ENCODE data around the gene SCAANT1.

Gene SCAANT1

DNA sequence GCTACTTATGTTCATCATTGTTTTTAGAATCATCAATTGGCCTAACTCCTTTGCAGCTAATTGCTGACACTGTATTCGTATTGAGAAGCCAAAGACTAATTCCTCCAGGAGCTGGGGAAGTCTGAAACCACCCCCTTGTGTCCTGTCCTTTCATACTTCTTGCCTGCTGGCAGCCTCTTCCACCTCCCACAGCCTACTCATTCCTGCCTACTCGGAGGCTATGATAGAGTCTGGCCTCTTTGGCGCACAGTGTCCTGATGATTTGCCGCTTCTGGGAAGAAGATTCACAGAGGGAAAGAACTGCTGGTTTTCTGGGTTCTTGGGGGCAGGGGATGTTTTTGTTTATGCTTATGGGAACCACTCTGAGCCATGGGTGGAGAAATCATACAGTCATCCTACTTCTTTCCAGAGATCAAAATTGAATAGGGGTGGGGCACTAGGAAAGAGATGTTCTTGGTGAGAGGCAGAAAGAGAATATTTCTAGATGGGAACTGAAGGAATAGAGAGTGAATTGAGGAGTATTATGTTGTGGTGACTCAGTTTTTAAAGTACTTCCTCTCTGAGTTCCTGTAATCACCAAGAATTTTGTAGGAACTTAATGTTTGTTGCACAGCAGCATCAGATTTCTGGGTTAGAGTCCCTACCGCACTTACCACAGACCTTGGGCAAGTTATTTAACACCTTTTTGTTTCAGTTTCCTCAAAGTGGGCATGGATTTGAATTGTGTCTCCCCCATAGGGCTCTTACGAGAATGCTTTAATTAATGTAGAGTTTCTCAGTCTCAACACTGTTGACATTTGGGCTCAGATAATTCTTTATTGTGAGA is 22.1 kb upstream of the SCAANT1 start:
- DNase-seq (ENCODE audit: low read depth, low spot score), result no peak

DNA sequence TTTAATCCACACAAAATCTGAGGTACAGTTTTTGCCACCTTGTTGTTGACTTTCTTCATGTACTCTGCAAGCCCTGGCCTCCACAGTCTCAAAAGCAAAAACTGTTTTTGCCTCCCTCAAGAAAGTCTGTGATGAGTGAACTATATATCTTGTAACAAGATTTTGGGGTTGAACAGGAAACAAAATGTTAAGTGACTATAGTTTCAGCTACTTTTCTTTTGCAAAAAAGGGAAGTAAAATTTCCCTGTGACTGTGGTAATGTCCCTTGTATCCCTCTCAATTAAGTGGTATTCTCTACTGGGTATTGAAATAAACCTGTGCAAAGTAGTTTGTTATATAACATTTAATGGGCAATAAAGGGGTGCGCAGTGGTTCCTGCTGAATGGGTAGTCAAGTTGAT is 21.3 kb upstream of the SCAANT1 start:
- DNase-seq (ENCODE audit: low read depth, low spot score), result no peak

DNA sequence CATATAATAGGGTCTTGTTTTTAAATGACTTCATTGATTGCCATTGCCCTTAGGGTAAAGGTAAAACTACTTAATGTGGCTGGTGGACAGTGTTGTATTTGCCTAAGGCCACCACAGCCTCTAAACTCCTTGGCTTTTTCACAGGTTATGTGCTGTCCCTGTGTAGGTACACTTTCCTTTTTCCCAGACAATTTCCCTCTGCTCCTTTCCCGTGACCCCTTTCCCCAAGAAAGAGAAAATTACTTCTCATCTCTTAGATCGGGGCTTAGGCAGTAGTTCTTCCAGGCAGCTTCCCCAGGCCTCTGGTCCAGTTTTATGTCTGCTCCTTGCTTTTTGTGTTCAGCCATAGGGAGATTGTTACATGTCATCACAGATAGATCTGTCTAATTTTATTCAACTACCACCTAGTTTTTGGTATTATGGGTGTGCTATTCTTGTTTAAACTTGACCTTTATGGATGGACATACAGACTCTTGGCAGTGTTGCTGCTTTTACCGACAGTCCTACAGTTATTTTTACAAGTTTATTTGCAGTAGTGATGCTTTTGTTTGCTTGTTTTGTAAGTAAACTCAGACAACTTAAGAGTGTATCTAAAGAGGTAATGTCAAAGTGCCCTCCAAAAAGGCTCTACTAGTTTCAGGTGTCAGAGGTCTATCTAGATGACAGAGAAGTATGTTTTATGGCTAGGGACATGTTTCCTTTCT is 20.5 kb upstream of the SCAANT1 start:
- no peak for DNase-seq (ENCODE audit: low read depth, low spot score)

DNA sequence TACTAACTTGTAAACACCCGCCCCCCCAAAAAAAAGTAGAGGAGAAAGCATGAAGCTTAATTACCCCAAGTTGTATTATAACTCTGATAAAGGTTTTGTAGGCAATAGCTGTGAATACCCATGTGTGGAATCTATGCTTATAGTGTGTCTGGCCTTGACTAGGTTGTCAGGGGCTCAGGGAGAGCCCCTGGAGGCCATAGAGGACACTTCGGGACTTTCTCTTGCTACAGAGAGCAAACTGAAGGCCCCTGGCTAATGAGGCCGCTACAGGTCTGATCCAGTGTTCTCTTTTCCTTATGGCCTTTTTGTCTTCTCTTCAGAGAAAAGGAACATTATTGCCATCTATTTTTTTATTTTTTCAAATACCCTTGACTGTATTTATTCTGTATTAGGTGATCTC is 19.1 kb upstream of the SCAANT1 start:
- no peak for DNase-seq (ENCODE audit: low read depth, low spot score)

DNA sequence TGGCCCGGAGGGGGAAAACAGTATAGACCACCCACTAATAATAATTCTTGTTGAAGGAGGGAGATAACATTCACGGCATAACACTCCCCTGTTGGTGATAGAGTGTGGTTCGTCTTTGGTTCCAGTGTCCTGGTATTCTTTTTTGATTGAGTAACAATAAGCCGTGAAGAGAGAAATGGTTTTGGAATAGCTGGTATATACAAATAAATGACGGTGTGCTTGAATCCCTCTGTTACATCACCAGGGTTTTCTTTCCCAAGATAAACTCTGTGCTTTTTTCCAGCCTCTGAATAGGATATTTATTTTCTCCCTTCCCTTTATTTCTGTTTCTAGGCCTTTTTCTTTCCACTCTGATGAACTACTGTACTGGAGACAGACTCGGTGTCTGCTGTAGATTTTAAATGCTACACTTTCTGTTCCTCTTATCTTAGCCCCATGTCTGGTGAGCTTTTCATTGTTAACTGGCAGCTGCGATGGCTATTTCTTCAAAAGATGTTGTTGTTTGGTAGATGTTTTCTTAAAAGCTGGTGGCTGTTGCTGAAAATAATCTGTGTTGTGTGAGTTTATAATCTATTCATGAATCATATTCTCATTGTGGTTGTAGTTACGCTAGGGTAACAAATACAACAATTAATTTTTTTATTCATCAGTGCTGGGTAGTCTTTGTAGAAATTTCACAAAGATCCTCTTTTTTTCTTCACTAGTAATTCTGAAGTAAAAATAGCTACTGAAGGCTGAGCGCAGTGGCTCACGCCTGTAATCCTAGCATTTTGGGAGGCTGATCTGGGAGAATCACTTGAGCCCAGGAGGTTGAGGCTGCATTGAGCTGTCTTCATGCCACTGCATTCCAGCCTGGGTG is 15.5 kb upstream of the SCAANT1 start:
- no peak for DNase-seq (ENCODE audit: low read depth, low spot score)

DNA sequence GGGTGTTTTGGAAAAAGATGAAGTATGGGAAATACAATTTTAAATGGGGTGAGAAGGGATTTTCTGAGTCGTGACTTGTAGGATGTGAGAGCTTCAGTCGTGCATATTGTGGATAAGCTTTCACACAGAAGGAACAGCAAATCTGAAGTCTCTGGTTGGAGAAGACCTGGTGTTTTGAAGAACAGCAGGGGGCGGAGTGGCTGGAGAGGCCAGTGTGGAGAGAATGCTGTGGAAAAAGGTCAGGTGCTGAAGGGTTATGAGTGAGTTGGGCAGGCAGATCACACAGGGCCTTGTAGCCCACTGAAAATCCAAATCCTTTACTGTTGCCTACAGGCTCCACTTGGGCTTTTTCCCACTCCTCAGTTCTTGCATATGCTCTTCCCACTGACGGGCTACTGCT is 14.1 kb upstream of the SCAANT1 start:
- DNase-seq (ENCODE audit: low read depth, low spot score), result no peak

DNA sequence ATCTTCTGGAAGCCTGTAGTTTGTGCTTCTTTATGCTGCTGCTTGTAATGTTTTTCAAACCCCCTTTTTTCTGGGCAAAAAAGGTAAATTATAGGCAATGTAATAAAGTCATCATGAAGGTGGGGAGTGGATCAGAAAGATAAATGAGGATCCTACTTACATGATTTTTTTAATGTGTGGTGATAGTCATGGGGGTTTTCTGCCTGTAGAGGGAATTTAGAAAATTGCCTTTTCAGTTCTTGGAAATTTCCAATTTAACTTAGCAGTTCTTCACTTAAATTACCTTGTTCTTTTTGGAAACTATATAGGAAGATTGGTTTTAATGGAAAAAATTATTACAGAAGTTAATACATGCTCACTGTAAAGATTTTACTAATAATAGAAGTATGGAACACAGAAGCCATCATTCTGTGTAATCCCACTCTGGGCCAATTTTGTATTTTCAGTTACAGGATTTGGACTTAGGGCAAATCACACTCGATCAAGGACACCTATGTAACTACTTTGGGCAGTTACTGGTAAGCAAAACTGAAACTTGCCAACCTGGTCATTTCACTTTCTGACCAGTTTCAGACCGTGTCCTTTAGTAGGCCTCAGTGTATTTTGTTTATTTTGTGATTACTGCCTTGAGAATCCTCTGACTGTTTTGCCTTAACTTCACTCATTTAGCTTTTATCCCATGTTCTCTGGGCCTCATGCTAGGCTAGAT is 10.5 kb upstream of the SCAANT1 start:
- DNase-seq (ENCODE audit: low read depth, low spot score), result no peak

DNA sequence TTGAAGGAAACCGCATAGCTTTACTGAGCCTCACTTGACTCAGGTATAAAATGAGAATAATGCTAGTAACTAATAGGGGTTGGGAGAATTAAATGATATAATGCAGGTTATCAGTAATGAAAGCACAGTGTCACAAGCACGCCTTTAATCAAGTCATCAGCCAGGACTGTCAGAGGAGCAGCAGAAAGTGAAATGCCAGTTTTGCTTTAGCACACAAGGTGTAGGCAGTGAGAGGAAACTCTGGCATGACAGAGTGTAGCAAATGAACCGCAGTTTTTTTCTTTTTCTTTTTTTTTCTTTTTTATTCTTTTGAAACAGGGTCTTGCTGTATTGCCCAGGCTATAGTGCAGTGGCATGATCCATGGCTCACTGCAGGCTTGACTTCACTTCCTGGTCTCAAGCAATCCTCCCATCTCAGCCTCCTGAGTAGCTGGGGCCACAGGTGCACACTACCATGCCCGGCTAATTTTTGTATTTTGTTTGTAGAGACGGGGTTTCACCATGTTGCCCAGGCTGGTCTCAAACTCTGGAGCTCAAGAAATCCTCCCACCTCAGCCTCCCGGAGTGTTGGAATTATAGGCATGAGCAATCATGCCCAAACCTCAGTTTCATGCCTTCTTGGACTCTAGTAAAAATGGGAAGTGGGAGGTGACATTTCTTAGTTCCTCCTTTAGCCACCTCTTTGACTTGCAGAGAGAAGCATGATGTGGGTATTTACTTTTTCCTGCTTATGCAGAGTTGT is 9.7 kb upstream of the SCAANT1 start:
- DNase-seq (ENCODE audit: low read depth, low spot score), result no peak

DNA sequence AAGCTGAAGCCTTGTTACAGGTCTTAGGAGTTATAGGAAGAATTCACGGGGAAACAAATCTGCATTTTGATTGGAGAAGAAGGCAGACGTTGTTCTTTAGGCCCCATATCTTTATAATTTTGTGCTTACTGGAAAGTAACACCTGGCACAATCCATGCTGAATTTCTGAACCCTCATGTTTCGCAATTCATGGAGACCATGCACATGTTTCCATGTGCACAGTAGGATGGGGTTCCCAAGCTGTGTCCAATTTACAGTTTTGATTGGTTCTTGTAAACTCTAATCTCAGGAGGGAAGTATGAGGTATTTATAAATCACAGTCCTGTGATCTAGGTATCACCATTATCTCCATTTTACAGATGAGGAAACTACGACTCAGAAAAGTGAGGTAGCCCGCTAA is 7.8 kb upstream of the SCAANT1 start:
- no peak for DNase-seq (ENCODE audit: low read depth, low spot score)

DNA sequence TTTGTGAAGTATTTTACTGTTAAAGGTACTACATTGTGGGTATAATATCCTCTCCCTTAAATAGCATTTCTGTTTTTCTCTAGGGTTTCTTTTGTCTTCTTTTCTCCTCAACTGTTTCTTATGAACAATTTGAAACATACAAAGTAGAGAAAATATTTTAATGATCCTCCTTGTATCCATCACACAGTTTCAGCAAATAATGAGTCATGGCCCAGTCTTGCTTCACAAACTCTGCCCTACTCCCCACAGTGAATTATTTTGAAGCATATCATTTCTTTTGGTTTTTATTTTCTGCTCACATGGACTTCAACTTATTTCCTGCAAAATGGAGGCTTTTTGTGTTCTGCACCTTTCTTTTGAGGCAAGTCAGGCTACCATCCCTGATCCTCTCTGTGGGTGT is 6.1 kb upstream of the SCAANT1 start:
- DNase-seq (ENCODE audit: low read depth, low spot score), result no peak

DNA sequence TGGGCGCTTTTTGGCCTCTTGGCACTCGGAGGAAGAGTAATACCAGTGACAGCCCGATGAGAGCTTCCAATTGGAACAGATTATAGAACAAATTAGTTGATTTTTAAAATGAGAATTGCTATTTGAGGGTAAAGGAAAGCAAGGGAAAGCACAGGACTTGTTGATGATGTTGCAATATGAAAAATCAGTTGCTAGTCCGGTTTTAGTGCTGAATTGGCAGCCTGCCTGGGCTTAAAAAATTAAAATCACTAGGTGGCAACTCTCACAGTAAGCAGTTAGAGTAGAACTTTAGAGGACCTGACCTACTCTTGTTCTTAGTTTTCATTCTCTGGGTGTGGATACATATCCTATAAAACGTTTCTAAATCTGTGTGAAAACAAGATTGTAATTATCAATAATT is 2.1 kb upstream of the SCAANT1 start:
- no peak for DNase-seq (ENCODE audit: low read depth, low spot score)

DNA sequence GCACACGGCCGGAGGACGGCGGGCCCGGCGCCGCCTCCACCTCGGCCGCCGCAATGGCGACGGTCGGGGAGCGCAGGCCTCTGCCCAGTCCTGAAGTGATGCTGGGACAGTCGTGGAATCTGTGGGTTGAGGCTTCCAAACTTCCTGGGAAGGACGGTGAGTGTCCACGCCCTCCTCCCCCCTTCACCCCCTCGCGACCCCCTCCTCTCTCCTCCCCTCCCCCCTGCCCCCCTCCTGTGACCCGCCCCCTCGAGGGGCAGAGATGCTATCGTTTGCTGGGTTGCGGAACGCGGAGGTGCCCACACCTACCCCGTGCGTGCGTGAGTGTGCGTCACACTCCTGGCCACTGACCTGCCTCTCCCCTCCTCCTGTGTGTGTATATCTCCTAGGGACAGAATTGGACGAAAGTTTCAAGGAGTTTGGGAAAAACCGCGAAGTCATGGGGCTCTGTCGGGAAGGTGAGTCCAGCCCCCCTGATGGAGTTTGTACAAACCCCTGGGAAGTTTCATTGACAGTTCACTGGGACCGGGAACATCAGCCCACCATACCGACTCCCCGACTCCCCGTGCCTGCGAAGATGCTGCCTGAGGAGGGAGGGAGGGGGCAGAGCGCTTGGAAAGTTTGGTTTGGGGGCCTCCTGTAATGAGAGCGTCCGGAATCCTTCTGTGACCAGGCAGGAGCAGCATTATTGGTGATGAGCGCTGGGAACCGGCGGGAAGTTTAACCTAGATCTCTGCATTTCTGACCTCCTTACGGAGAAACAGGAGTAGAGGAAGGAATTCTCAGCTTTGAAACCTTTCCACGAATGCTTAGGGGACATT is 795 bp upstream of the SCAANT1 start:
- no peak for DNase-seq (ENCODE audit: low read depth, low spot score)

DNA sequence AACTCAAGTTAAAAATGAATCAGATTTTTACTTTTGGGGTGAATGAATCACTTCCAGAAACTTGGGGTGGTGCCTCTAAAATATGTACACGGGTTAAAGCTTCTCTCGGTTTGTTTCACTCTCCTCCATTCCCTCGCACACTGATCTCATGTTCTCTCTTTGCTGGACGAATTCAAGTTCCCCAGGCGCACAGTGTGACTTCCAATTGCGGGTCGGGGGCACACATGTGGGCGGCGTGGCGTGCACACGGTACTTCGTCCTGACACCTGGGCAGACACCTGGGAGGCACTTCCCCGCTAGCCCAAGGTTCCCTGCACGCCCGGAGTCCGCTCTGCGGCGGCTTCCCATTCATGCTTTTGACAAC is 692 bp downstream of the SCAANT1 start:
- no peak for DNase-seq (ENCODE audit: low read depth, low spot score)

DNA sequence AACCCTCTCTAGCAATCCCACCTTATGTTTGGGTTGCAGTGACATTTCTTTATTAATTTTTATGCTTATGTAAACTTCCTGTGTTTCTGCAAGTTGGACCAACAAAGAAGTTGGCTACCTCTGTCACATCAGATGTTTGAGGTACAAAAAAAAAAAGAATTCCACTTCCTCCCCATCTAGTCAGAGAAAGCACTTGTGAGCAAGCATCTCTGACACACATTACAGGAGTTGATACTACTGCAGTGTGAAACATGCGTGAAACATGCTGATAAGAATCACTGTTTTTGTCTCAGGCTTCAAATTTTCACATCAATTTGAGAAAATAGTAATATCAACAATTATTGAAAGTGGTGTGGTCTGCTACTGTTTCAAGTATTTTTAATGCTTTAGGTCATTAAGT is 1.3 kb downstream of the SCAANT1 start:
- DNase-seq (ENCODE audit: low read depth, low spot score), result no peak

DNA sequence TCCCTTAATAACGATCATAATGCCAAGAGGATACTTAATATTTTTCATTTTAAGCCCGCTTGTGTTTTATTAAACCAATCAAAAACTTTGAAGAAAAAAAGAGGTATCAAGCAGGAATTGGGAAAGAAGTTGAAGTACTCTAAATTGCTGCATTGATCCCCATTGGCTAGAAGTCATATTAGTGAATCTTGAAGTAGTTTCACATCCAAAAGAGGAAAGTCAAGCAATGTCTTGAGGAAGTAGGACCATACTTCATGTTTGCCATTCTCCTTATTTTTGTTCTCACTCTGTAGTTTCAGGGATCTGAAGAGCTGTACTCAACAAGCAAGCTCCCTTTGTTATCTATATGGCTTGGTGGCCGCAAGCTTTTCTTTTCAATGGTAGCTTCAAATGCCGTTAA is 2.2 kb downstream of the SCAANT1 start:
- DNase-seq (ENCODE audit: low read depth, low spot score), result no peak

DNA sequence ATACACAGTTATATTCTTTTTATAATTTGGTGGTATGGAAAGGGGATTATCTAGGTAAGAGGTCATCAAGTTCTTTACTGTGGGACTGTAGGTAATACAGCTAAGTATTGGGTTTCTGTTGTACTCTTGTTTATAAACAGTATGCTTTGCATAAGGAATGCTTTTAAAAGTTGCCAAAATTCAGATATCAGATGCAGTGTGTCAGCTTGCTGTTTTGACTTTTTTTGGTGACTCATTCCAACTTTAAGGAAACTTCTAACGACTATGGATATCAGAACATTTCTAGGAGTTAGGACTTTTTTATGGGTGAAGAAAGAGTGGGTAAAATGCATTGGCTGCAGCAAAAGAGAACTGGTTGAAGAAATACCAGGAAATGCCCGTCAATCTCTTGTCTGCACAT is 2.8 kb downstream of the SCAANT1 start:
- DNase-seq (ENCODE audit: low read depth, low spot score), result no peak

DNA sequence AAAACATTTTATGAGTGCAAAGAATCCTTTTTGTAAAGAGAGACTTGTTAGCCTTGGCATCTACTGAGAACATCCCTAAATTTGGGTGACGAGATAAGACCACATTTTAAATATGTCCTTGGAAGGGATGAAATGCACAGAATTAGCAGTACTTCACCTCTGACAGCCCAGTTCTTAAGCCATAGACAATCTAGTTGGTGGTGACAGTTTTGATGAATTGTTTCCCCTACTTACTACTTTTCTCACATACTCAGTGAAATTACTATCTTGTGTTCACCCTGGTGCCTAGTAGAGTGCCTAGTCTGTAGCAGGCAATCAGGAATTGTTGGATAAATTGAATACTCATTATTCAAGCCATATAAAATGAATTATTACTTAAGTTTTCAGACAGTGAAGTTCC is 3.4 kb downstream of the SCAANT1 start:
- no peak for DNase-seq (ENCODE audit: low read depth, low spot score)

DNA sequence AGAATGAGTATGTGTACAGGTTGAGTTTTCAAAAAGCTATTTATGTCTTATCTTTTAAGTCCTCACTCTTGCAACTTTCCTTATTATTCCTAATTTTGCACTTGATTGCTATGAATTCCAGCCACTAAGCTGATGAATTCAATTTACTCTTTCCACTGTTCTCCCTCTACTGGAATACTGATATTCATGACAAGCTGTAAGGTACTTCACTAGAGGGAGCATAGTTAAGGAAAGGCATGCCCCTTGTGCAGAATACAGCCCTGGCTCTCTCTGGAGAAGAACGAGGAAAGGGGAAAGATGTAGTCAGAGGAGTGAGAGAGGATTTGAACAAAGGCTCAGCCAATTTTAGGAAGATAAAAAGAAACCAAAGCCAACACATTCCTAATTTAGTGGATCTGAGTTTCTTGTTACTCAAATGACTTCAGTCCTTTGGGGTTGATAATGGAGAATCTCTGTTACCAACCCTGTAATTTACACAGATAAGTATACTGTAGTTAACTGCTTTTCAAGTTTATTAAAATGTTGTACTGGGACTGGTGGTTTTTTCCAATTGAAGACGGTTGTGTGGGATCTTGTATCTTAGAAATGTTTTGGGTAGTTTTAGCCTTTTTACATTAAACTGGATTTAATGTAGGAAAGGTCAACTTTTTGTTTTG is 4.0 kb downstream of the SCAANT1 start:
- DNase-seq (ENCODE audit: low read depth, low spot score), result no peak

DNA sequence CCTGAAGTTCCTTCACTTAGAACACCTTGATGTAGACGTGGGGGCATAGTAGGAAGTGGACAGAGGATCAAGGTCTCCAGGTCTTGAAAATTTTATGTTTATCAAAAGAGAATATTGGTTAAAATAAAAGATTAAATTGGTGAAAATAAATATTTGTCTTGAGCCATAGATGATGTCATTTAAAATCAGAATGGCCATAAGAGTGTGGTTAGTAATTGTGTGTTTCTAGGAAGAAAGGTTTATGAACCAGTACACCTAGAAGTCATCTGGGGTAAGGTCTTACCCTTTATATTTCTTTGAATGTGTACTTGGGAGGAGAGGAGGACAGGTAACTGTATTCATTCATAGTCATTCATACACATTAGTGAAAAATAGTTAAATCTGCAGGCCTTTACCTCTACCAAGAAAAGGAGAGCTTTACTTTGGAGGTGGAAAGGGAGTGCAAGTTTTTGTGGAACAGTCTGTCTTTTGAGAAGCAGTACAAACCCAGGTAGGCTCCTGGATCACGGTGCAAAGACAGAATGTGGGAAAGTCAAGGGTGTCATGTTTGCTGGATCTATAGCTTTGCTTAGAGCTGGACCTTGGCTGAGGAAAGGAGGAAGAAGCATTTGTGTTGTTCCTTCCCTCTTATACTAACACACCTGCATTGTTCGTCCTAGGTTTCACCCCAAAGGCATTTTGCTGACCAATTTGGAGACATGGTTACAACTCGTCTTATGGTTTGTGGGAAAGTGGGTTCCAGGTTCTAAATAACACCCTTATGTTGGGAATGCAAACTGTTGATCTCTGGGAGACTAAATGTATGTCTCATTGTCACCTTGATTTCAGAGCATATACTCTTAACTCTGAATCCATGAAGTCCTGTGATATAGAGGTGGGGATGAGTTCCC is 6.2 kb downstream of the SCAANT1 start:
- DNase-seq (ENCODE audit: low read depth, low spot score), result no peak

Data from smooth muscle cell of the brain vasculature (primary cell).